ENCODE measurements around the gene DHX9. TPM values are rescaled to one million over a fixed set of nuclear protein-coding genes. Genes with fewer than 3 reads are reported as not detected.

Gene DHX9
- total RNA-seq, result 54.3 TPM
- long read RNA-seq, full-length matches to known transcripts, result 16 of 27 reads
- long read RNA-seq, partial matches to known transcripts, result 11 of 27 reads
- long read RNA-seq, other reads (novel, unspliced or antisense), result 0 of 27 reads

- intact Hi-C loops (cut with DNase I), result loop anchor here (5.0 kb wide), 1 partner anchor 237 kb away; the partner anchor contains the start of gene RGS16
- peak; percentile 96 for DNase-seq (ENCODE audit: low spot score)
Observed at GRCh38 chr1:182839209-182840066, at the start of gene DHX9. TSS of gene DHX9 (plus strand) at chr1:182839347. CDS start at chr1:182842567, 3,220 bp downstream.

- no peak for DNase-seq (ENCODE audit: low spot score)
- intact Hi-C loops (cut with DNase I), result no loop called here
Observed at GRCh38 chr1:182791281-182792179, 47.6 kb upstream of the DHX9 start.

GRCh38 chr1:182794091-182794490, 45.1 kb upstream of the DHX9 start:
- DNase-seq (ENCODE audit: low spot score), result no peak
- intact Hi-C loops (cut with DNase I), result no loop called here

GRCh38 chr1:182794676-182795201, 44.4 kb upstream of the DHX9 start:
- intact Hi-C loops (cut with DNase I), result no loop called here
- DNase-seq (ENCODE audit: low spot score), result no peak

GRCh38 chr1:182795563-182796228, 43.5 kb upstream of the DHX9 start:
- intact Hi-C loops (cut with DNase I), result no loop called here
- no peak for DNase-seq (ENCODE audit: low spot score)

GRCh38 chr1:182802006-182802803, 36.9 kb upstream of the DHX9 start:
- intact Hi-C loops (cut with DNase I), result no loop called here
- DNase-seq (ENCODE audit: low spot score), result no peak

- intact Hi-C loops (cut with DNase I), result no loop called here
- DNase-seq (ENCODE audit: low spot score), result no peak
Observed at GRCh38 chr1:182803846-182804245, 35.3 kb upstream of the DHX9 start.

- intact Hi-C loops (cut with DNase I), result no loop called here
Observed at GRCh38 chr1:182806015-182806678, 33.0 kb upstream of the DHX9 start.

GRCh38 chr1:182807907-182808306, 31.2 kb upstream of the DHX9 start:
- intact Hi-C loops (cut with DNase I), result no loop called here
- DNase-seq (ENCODE audit: low spot score), result no peak

More at GRCh38 chr1:182806015-182806678, 33.0 kb upstream of the DHX9 start:
- DNase-seq (ENCODE audit: low spot score), result no peak

- no peak for DNase-seq (ENCODE audit: low spot score)
- intact Hi-C loops (cut with DNase I), result no loop called here
Observed at GRCh38 chr1:182809414-182809957, 29.7 kb upstream of the DHX9 start.

- intact Hi-C loops (cut with DNase I), result no loop called here
- DNase-seq (ENCODE audit: low spot score), result no peak
Observed at GRCh38 chr1:182811975-182812722, 27.0 kb upstream of the DHX9 start.

GRCh38 chr1:182816863-182817262, 22.3 kb upstream of the DHX9 start:
- intact Hi-C loops (cut with DNase I), result no loop called here
- no peak for DNase-seq (ENCODE audit: low spot score)

- DNase-seq (ENCODE audit: low spot score), result no peak
- intact Hi-C loops (cut with DNase I), result no loop called here
Observed at GRCh38 chr1:182817802-182818201, 21.3 kb upstream of the DHX9 start.

- DNase-seq (ENCODE audit: low spot score), result no peak
- intact Hi-C loops (cut with DNase I), result no loop called here
Observed at GRCh38 chr1:182823220-182823619, 15.9 kb upstream of the DHX9 start.

- intact Hi-C loops (cut with DNase I), result no loop called here
- DNase-seq (ENCODE audit: low spot score), result no peak
Observed at GRCh38 chr1:182826892-182827291, 12.3 kb upstream of the DHX9 start.

- intact Hi-C loops (cut with DNase I), result no loop called here
- DNase-seq (ENCODE audit: low spot score), result no peak
Observed at GRCh38 chr1:182829285-182829932, 9.7 kb upstream of the DHX9 start.

- intact Hi-C loops (cut with DNase I), result no loop called here
- no peak for DNase-seq (ENCODE audit: low spot score)
Observed at GRCh38 chr1:182833271-182833670, 5.9 kb upstream of the DHX9 start.
